Neural progenitor cell (in vitro differentiated cells): ENCODE measurements around the gene HOXC9. TPM values are rescaled to one million over a fixed set of nuclear protein-coding genes. Genes with fewer than 3 reads are reported as not detected.

Experiments
- DNase-seq: peaks from one replicate; pipeline ENCODE4 v3.0.0-alpha.2; 2016; ENCODE audit warnings: low spot score
- H2AFZ ChIP-seq: fragments of 200-600 bp; sonication (generic); replicated peaks from 2 replicates; pipeline ENCODE4 v1.6.1; 2016; ENCODE audit warnings: antibody characterized with exemption
- H3F3A ChIP-seq: fragments of 200-600 bp; sonication (generic); 2 replicates; pipeline ENCODE4 v1.6.1; 2016; ENCODE audit warnings: antibody characterized with exemption, low read depth
- H3K27ac ChIP-seq: fragments of 200-600 bp; sonication (generic); 2 replicates; pipeline ENCODE4 v1.5.1; 2016; ENCODE audit warnings: mild to moderate bottlenecking
- H3K27me3 ChIP-seq: fragments of 200-600 bp; sonication (generic); 2 replicates; pipeline ENCODE4 v1.6.1; 2016; ENCODE audit warnings: mild to moderate bottlenecking, moderate library complexity
- H3K36me3 ChIP-seq: fragments of 200-600 bp; sonication (generic); 2 replicates; pipeline ENCODE4 v1.5.1; 2016
- H3K4me1 ChIP-seq: fragments of 200-600 bp; sonication (generic); 2 replicates; pipeline ENCODE4 v1.6.1; 2016; ENCODE audit warnings: mixed run types
- H3K4me2 ChIP-seq: fragments of 200-600 bp; sonication (generic); 2 replicates; pipeline ENCODE4 v1.6.1; 2016
- H3K4me3 ChIP-seq: fragments of 200-600 bp; sonication (generic); 2 replicates; pipeline ENCODE4 v1.5.1; 2016
- H3K79me2 ChIP-seq: fragments of 200-600 bp; sonication (generic); 2 replicates; pipeline ENCODE4 v1.6.1; 2016; ENCODE audit warnings: low read depth
- H3K9ac ChIP-seq: fragments of 200-600 bp; sonication (generic); 2 replicates; pipeline ENCODE4 v1.6.1; 2016
- H3K9me3 ChIP-seq: fragments of 200-600 bp; sonication (generic); 2 replicates; pipeline ENCODE4 v1.5.1; 2016; ENCODE audit warnings: low read depth
- H4K20me1 ChIP-seq: fragments of 200-600 bp; sonication (generic); 2 replicates; pipeline ENCODE4 v1.6.1; 2016; ENCODE audit warnings: low read depth
- H3K27ac Mint-ChIP-seq: 3 replicates; pipeline ENCODE4 v1.8.0; 2021; ENCODE audit warnings: mixed read lengths
- H3K27me3 Mint-ChIP-seq: 2 replicates; pipeline ENCODE4 v1.8.0; 2022; ENCODE audit warnings: low read depth, mild to moderate bottlenecking, inconsistent platforms, moderate library complexity, mixed read lengths; ENCODE audit not compliant: insufficient read depth
- H3K36me3 Mint-ChIP-seq: 3 replicates; pipeline ENCODE4 v1.8.0; 2021; ENCODE audit warnings: mixed read lengths
- H3K4me1 Mint-ChIP-seq: 3 replicates; pipeline ENCODE4 v1.8.0; 2021; ENCODE audit warnings: mixed read lengths
- H3K4me3 Mint-ChIP-seq: 3 replicates; pipeline ENCODE4 v1.8.0; 2021; ENCODE audit warnings: mild to moderate bottlenecking, moderate library complexity, mixed read lengths
- H3K9me3 Mint-ChIP-seq: 3 replicates; pipeline ENCODE4 v1.8.0; 2020; ENCODE audit warnings: mixed read lengths
- CTCF ChIP-seq: fragments of 200-600 bp; sonication (generic); IDR thresholded peaks from 2 replicates; pipeline ENCODE4 v1.5.1; 2017; ENCODE audit warnings: antibody characterized with exemption, mild to moderate bottlenecking
- EZH2 ChIP-seq: fragments of 200-600 bp; sonication (generic); IDR thresholded peaks from 2 replicates; pipeline ENCODE4 v1.6.1; 2017; ENCODE audit warnings: antibody characterized with exemption, mild to moderate bottlenecking, moderate library complexity
- EZH2phosphoT487 ChIP-seq: fragments of 200-600 bp; sonication (generic); IDR thresholded peaks from 2 replicates; pipeline ENCODE4 v1.6.1; 2017; ENCODE audit warnings: antibody characterized with exemption
- total RNA-seq: library from RNA; depleted of rRNA; stranded (reverse); fragments of >200 nt; gene quantifications from 2 replicates; pipeline ENCODE4 v1.2.3, GENCODE V29; 2015; ENCODE audit warnings: low replicate concordance

Gene HOXC9
- total RNA-seq, 1 donor from 2014 or later, result not detected

GRCh38 chr12:53988541-53989226, 11.3 kb upstream of the HOXC9 start:
- no peaks in the 10 kb centered on the region for H3K9me3 ChIP-seq
- no peak for TF ChIP-seq EZH2phosphoT487
- no peak for TF ChIP-seq EZH2
- TF ChIP-seq CTCF, result no peak
- no peaks in the 10 kb centered on the region for H3K4me1 ChIP-seq
- H3K36me3 ChIP-seq, result no peaks in the 10 kb centered on the region
- peaks cover 84% of the 10 kb centered on the region for H4K20me1 ChIP-seq
- DNase-seq, result no peak
- Mint-ChIP-seq H3K27ac (no peak overlapping the region), H3K36me3 (no peaks in the 10 kb centered on the region), H3K4me1 (no peaks in the 10 kb centered on the region), H3K4me3 (no peak overlapping the region), H3K9me3 (peaks cover 6% of the 10 kb centered on the region), H3K27me3 (peaks cover 99% of the 10 kb centered on the region)
- no peak overlapping the region for H3K4me2 ChIP-seq
- no peaks in the 10 kb centered on the region for H3F3A ChIP-seq
- no peak overlapping the region for H2AFZ ChIP-seq
- H3K27ac ChIP-seq, result no peak overlapping the region
- H3K9ac ChIP-seq, result no peak overlapping the region
- H3K4me3 ChIP-seq, result no peak overlapping the region
- H3K79me2 ChIP-seq, result no peaks in the 10 kb centered on the region
- peaks cover 100% of the 10 kb centered on the region for H3K27me3 ChIP-seq

DNA sequence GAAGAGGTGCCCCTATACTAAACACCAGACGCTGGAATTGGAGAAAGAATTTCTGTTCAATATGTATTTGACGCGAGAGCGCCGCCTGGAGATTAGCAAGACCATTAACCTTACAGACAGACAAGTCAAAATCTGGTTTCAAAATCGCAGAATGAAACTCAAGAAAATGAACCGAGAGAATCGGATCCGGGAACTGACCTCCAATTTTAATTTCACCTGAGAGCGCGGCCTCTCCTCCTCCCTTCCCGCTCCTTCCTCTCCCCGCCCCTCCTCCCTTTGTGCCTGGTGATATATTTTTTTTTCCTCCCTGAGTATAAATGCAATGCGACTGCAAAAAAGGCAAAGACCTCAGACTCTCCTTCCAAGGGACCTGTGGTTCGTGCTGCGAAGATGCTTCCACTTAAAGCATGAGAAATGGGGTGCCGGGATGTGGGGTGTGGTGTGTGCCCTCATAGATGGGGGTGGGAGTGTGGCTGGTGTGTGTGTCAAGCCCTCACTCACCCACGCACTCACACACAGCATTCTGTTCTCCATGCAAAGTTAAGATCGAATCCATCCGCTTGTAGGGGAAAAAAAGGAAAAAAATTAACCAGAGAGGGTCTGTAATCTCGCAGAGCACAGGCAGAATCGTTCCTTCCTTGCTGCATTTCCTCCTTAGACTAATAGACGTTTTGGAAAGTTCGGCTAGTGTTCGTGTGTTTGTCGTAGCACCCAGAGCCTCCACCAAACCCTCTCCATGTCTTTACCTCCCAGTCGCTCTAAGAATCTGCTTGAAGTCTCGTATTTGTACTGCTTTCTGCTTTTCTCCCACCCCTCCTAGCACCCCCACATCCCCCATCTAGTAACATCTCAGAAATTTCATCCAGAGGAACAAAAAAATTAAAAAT, 10.5 kb upstream of the HOXC9 start:
- H3F3A ChIP-seq, result no peaks in the 10 kb centered on the region
- Mint-ChIP-seq H3K36me3 (no peaks in the 10 kb centered on the region), H3K4me3 (no peak overlapping the region), H3K27me3 (peaks cover 100% of the 10 kb centered on the region), H3K27ac (no peak overlapping the region), H3K9me3 (peaks cover 9% of the 10 kb centered on the region), H3K4me1 (no peaks in the 10 kb centered on the region)
- no peak overlapping the region for H2AFZ ChIP-seq
- no peaks in the 10 kb centered on the region for H3K4me1 ChIP-seq
- peak; percentile 71 for DNase-seq
- H3K36me3 ChIP-seq, result no peaks in the 10 kb centered on the region
- no peak overlapping the region for H3K27ac ChIP-seq
- H3K9me3 ChIP-seq, result no peaks in the 10 kb centered on the region
- peaks cover 85% of the 10 kb centered on the region for H4K20me1 ChIP-seq
- no peak overlapping the region for H3K9ac ChIP-seq
- TF ChIP-seq CTCF (peak; percentile 55), EZH2 (peak; percentile 20), EZH2phosphoT487 (peak; percentile 56)
- no peak overlapping the region for H3K4me2 ChIP-seq
- H3K79me2 ChIP-seq, result no peaks in the 10 kb centered on the region
- H3K4me3 ChIP-seq, result no peak overlapping the region
- H3K27me3 ChIP-seq, result peaks cover 100% of the 10 kb centered on the region

GRCh38 chr12:53990311-53991076, 9.5 kb upstream of the HOXC9 start:
- Mint-ChIP-seq H3K9me3 (peaks cover 9% of the 10 kb centered on the region), H3K4me3 (no peak overlapping the region), H3K27me3 (peaks cover 100% of the 10 kb centered on the region), H3K27ac (no peak overlapping the region), H3K4me1 (peaks cover 2% of the 10 kb centered on the region), H3K36me3 (no peaks in the 10 kb centered on the region)
- Histone ChIP-seq H3K36me3 (no peaks in the 10 kb centered on the region), H4K20me1 (peaks cover 88% of the 10 kb centered on the region), H2AFZ (no peak overlapping the region), H3K79me2 (no peaks in the 10 kb centered on the region), H3F3A (no peaks in the 10 kb centered on the region), H3K27ac (no peak overlapping the region), H3K4me2 (no peak overlapping the region), H3K9ac (no peak overlapping the region), H3K4me1 (no peaks in the 10 kb centered on the region), H3K27me3 (peaks cover 100% of the 10 kb centered on the region), H3K4me3 (no peak overlapping the region), H3K9me3 (no peaks in the 10 kb centered on the region)
- DNase-seq, result no peak
- TF ChIP-seq EZH2phosphoT487 (peak; percentile 85), EZH2 (peak; percentile 59), CTCF (no peak)
